Tibial nerve (tissue), 3 donors: Measurements from ENCODE around the gene MBTD1.
"Not testable (repeated sequence)": the region's sequence is repeated elsewhere in the genome, so short reads cannot be mapped to it uniquely, and the experiment has no call there.

ENCODE experiments used
- POLR2A ChIP-seq, 2 donors: fragments of 450-650 bp; IDR thresholded peaks; one replicate each; pipeline ENCODE4 v1.6.1; 2017; ENCODE audit warnings: antibody characterized with exemption in 2 of 2, mild to moderate bottlenecking in 2 of 2, moderate library complexity in 2 of 2
- TF ChIP-seq, protein P1 (sequence below), 5 experiments: fragments of 200-600 bp in 3 of 5; fragments of 450-650 bp in 2 of 5; sonication (generic) in 3 of 5; IDR thresholded peaks; one replicate each; pipeline ENCODE4 v1.5.1; 2016 to 2019; ENCODE audit warnings: antibody characterized with exemption in 5 of 5, mild to moderate bottlenecking in 3 of 5, moderate library complexity in 2 of 5

DNA sequence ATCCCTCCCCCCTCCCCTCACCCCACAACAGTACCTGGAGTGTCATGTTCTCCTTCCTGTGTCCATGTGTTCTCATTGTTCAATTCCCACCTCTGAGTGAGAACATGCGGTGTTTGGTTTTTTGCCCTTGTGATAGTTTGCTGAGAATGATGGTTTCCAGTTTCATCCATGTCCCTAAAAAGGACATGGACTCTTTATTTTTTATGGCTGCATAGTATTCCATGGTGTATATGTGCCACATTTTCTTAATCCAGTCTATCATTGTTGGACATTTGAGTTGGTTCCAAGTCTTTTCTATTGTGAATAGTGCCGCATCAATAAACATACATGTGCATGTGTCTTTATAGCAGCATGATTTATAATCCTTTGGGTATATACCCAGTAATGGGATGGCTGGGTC lies 34.5 kb upstream of the MBTD1 start:
- TF ChIP-seq, protein P1, sequence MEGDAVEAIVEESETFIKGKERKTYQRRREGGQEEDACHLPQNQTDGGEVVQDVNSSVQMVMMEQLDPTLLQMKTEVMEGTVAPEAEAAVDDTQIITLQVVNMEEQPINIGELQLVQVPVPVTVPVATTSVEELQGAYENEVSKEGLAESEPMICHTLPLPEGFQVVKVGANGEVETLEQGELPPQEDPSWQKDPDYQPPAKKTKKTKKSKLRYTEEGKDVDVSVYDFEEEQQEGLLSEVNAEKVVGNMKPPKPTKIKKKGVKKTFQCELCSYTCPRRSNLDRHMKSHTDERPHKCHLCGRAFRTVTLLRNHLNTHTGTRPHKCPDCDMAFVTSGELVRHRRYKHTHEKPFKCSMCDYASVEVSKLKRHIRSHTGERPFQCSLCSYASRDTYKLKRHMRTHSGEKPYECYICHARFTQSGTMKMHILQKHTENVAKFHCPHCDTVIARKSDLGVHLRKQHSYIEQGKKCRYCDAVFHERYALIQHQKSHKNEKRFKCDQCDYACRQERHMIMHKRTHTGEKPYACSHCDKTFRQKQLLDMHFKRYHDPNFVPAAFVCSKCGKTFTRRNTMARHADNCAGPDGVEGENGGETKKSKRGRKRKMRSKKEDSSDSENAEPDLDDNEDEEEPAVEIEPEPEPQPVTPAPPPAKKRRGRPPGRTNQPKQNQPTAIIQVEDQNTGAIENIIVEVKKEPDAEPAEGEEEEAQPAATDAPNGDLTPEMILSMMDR (IDR thresholded peaks at IDR 0.05): not testable (repeated sequence)
- TF ChIP-seq POLR2A (IDR thresholded peaks at IDR 0.05): not testable (repeated sequence)
